Aorta (tissue), 5 donors: ENCODE measurements around the gene RND2. TPM values are rescaled to one million over a fixed set of nuclear protein-coding genes. Genes with fewer than 3 reads are reported as not detected.
"Not testable (repeated sequence)": the region's sequence is repeated elsewhere in the genome, so short reads cannot be mapped to it uniquely, and the experiment has no call there.

ENCODE experiments used
- ATAC-seq: fragments of 200-7000 bp; cut with Tn5 transposase; one replicate; pipeline ENCODE4 v1.9.1; 2022; ENCODE audit warnings: moderate library complexity; ENCODE audit not compliant: low FRiP score
- DNase-seq, 2 donors: peaks; one replicate each; pipeline ENCODE4 v3.0.0-alpha.2; 2020
- H3K27ac ChIP-seq, 2 donors: one replicate each; pipeline ENCODE4 v1.5.1; 2013; ENCODE audit warnings: low read length in 2 of 2, mild to moderate bottlenecking in 2 of 2, moderate library complexity in 2 of 2, control low read depth in 1 of 2, inconsistent platforms in 1 of 2, low read depth in 1 of 2
- H3K27me3 ChIP-seq, 2 donors: one replicate each; pipeline ENCODE4 v1.6.1; 2013; ENCODE audit warnings: control low read depth in 1 of 2, low read length in 1 of 2, mild to moderate bottlenecking in 1 of 2, moderate library complexity in 1 of 2; ENCODE audit not compliant: insufficient read depth in 2 of 2, control insufficient read depth in 1 of 2
- H3K36me3 ChIP-seq, 2 donors: one replicate each; pipeline ENCODE4 v1.6.1; 2013; ENCODE audit warnings: control low read depth in 1 of 2, low read length in 1 of 2, mild to moderate bottlenecking in 1 of 2; ENCODE audit not compliant: insufficient read depth in 2 of 2, control insufficient read depth in 1 of 2
- H3K4me1 ChIP-seq, 2 donors: one replicate each; pipeline ENCODE4 v1.6.1; 2013; ENCODE audit warnings: low read length in 2 of 2, control low read depth in 1 of 2, mild to moderate bottlenecking in 1 of 2, moderate library complexity in 1 of 2; ENCODE audit not compliant: insufficient read depth in 2 of 2, control insufficient read depth in 1 of 2
- H3K4me3 ChIP-seq, 2 donors: one replicate each; pipeline ENCODE4 v1.5.1; 2013; ENCODE audit warnings: low read length in 2 of 2, control low read depth in 1 of 2, mild to moderate bottlenecking in 1 of 2
- H3K9me3 ChIP-seq: one replicate; pipeline ENCODE4 v1.6.1; 2013; ENCODE audit warnings: mild to moderate bottlenecking, low read length; ENCODE audit not compliant: control insufficient read depth
- WGBS, 2 donors: extraction: QIAGEN DNeasy Blood & Tissue Kit; methylation state at CpG; one replicate each; pipeline ENCODE4 v1.1.7; 2013; 5-methylcytosine and 5-hydroxymethylcytosine counted together
- intact Hi-C, 2 donors: fragments of 100-400 bp; cut with DNase I; formaldehyde crosslinking; loops; one replicate each; pipeline versions ENCODE4 v1.14.2 to v1.15.0; 2022
- polyA plus RNA-seq, 2 donors: library from polyadenylated mRNA; stranded (reverse); fragments of 200-250 nt; gene quantifications; one replicate each; pipeline ENCODE4 v1.2.3, GENCODE V29; 2013
- total RNA-seq, 2 donors: library from RNA; stranded (reverse); fragmentation: NEBNext Ultra II Directional; extraction: Animal tissue kit (Norgen Biotek cat#: 25700); gene quantifications; one replicate each; pipeline ENCODE4 v1.2.1, GENCODE V29; 2021
- donor health status: healthy with polysubstance abuse.
- donor health status: Bipolar disorder and iron deficiency.
- donor health status: DM: no; HTN: no; CAD: no.
- donor health status: DM: no; HTN: no; CAD: no.
- donor health status: DM: yes; HTN: yes; CAD: no.

The RND2 gene
- total and polyA plus RNA-seq, 4 donors, result 1.1 to 3.9 (median 2.3) TPM

- intact Hi-C loops, result no loop called here
- ATAC-seq, result no peak
These were observed 18.3 kb downstream of the RND2 start for GRCh38 chr17:43043307-43043706.

GRCh38 chr17:43044024-43044423, 19.0 kb downstream of the RND2 start:
- H3K27ac ChIP-seq, result no peak overlapping the region
- H3K36me3 ChIP-seq, result no peaks in the 10 kb centered on the region
- no peak overlapping the region for H3K4me3 ChIP-seq
- DNase-seq, result no peak
- no peaks in the 10 kb centered on the region for H3K9me3 ChIP-seq
- no peaks in the 10 kb centered on the region for H3K4me1 ChIP-seq
- whole genome bisulfite sequencing, 2 donors, result 88 to 94% methylated on average over 4 of the region's 4 CpGs
- ATAC-seq, result no peak
- intact Hi-C loops, result no loop called here
- no peaks in the 10 kb centered on the region for H3K27me3 ChIP-seq

More at GRCh38 chr17:43043307-43043706, 18.3 kb downstream of the RND2 start:
- H3K4me1 ChIP-seq, result no peaks in the 10 kb centered on the region
- no peak for DNase-seq
- no peak overlapping the region for H3K4me3 ChIP-seq
- H3K36me3 ChIP-seq, result no peaks in the 10 kb centered on the region
- H3K9me3 ChIP-seq, result no peaks in the 10 kb centered on the region
- no peaks in the 10 kb centered on the region for H3K27me3 ChIP-seq
- H3K27ac ChIP-seq, result no peak overlapping the region

- Histone ChIP-seq H3K27me3 (no peaks in the 10 kb centered on the region), H3K9me3 (no peaks in the 10 kb centered on the region), H3K36me3 (no peaks in the 10 kb centered on the region), H3K27ac (no peak overlapping the region), H3K4me3 (no peak overlapping the region), H3K4me1 (no peaks in the 10 kb centered on the region)
- ATAC-seq (no peak), DNase-seq (no peak)
- intact Hi-C loops, result no loop called here
- whole genome bisulfite sequencing, 2 donors, result 87 to 95% methylated on average over 1 of the region's 1 CpG
These were observed 26.9 kb downstream of the RND2 start for GRCh38 chr17:43051969-43052368.

- H3K9me3 ChIP-seq, H3K27ac ChIP-seq, ATAC-seq, H3K4me3 ChIP-seq, H3K36me3 ChIP-seq, H3K4me1 ChIP-seq, intact Hi-C loops, DNase-seq, H3K27me3 ChIP-seq: not testable (repeated sequence)
- 97% methylated on average over 7 of the region's 7 CpGs for WGBS, 2 donors
These were observed 28.0 kb downstream of the RND2 start for GRCh38 chr17:43053008-43053407.

GRCh38 chr17:43056051-43056450, 31.0 kb downstream of the RND2 start:
- no peak for DNase-seq
- ATAC-seq, result no peak
- H3K27ac ChIP-seq, result no peak overlapping the region
- H3K4me1 ChIP-seq, result no peaks in the 10 kb centered on the region
- no peaks in the 10 kb centered on the region for H3K9me3 ChIP-seq
- H3K27me3 ChIP-seq, result no peaks in the 10 kb centered on the region
- 95 to 96% methylated on average over 7 of the region's 7 CpGs for WGBS, 2 donors
- no peak overlapping the region for H3K4me3 ChIP-seq
- H3K36me3 ChIP-seq, result no peaks in the 10 kb centered on the region
- intact Hi-C loops, result no loop called here

- H3K27me3 ChIP-seq, result no peaks in the 10 kb centered on the region
- ATAC-seq (no peak), DNase-seq (no peak)
- H3K36me3 ChIP-seq, result no peaks in the 10 kb centered on the region
- H3K27ac ChIP-seq, result no peak overlapping the region
- no peak overlapping the region for H3K4me3 ChIP-seq
- intact Hi-C loops, result no loop called here
- 93% methylated on average over 10 of the region's 10 CpGs for WGBS, 2 donors
- no peaks in the 10 kb centered on the region for H3K4me1 ChIP-seq
- no peaks in the 10 kb centered on the region for H3K9me3 ChIP-seq
These were observed 38.1 kb downstream of the RND2 start for GRCh38 chr17:43062984-43063638.

GRCh38 chr17:43068570-43069367, 43.7 kb downstream of the RND2 start:
- no peak overlapping the region for H3K4me3 ChIP-seq
- no peaks in the 10 kb centered on the region for H3K27me3 ChIP-seq
- no peak for DNase-seq
- H3K27ac ChIP-seq, result no peak overlapping the region
- H3K4me1 ChIP-seq, result no peaks in the 10 kb centered on the region
- H3K9me3 ChIP-seq, result no peaks in the 10 kb centered on the region
- intact Hi-C loops, result no loop called here
- no peak for ATAC-seq
- 95 to 97% methylated on average over 6 of the region's 6 CpGs for WGBS, 2 donors
- H3K36me3 ChIP-seq, result no peaks in the 10 kb centered on the region

GRCh38 chr17:43069368-43069898, 44.4 kb downstream of the RND2 start:
- H3K36me3 ChIP-seq, result no peaks in the 10 kb centered on the region
- DNase-seq (no peak), ATAC-seq (no peak)
- no peak overlapping the region for H3K27ac ChIP-seq
- no peak overlapping the region for H3K4me3 ChIP-seq
- H3K4me1 ChIP-seq, result no peaks in the 10 kb centered on the region
- WGBS, 2 donors, result 82 to 86% methylated on average over 3 of the region's 3 CpGs
- no peaks in the 10 kb centered on the region for H3K9me3 ChIP-seq
- intact Hi-C loops, result no loop called here
- H3K27me3 ChIP-seq, result no peaks in the 10 kb centered on the region

- DNase-seq (no peak), ATAC-seq (no peak)
- no peaks in the 10 kb centered on the region for H3K36me3 ChIP-seq
- intact Hi-C loops, result no loop called here
- H3K27me3 ChIP-seq, result no peaks in the 10 kb centered on the region
- no peak overlapping the region for H3K27ac ChIP-seq
- H3K9me3 ChIP-seq, result no peaks in the 10 kb centered on the region
- WGBS, 2 donors, result 41 to 60% methylated on average over 1 of the region's 1 CpG
- no peaks in the 10 kb centered on the region for H3K4me1 ChIP-seq
- no peak overlapping the region for H3K4me3 ChIP-seq
These were observed 45.2 kb downstream of the RND2 start for GRCh38 chr17:43070257-43070656.
